ENCODE measurements around the gene KNSTRN. TPM values are rescaled to one million over a fixed set of nuclear protein-coding genes. Genes with fewer than 3 reads are reported as not detected.

The KNSTRN gene
- total and polyA plus RNA-seq, 2 of the 8 experiments (the other 6 are each of a cell fraction or from before 2014, with no cell fraction given): 25.1 to 79.4 TPM

DNA sequence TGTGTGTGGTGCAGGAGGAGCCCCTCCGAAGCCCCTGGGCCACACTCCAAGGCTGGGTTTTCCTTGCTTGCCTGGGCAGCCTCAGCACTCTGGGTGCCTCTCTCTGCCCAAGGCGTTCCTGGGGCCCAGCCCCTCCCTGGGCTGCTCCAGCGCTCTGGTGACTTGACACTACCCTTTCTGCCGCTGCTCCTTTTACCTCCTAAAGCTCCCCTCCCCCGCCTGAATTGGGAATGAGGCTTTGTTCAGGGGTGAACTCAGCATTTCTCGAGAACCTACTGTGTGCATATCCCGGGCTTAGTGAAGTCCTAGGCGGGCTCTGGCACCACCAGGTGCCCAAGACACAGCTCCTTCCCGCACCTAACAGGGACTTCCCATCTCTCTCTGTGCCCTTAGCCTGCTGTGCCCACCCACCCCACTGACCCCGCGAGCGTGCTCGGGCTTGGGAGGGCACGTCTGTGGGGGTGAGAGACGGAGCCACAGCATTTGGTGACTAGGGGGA, 57.0 kb downstream of the KNSTRN start (continued):
- TF ChIP-seq PHF8 (conservative IDR thresholded peaks at IDR 0.05; ENCODE audit: low read depth, low read length) (0 out of 2 replicates have a peak, but pooled peaks have one; percentile 17), ZNF274 (IDR thresholded peaks at IDR 0.05; ENCODE audit: borderline replicate concordance, extremely low read depth, low read length) (no peak), GABPA (IDR thresholded peaks at IDR 0.05; ENCODE audit: borderline replicate concordance, insufficient read depth, low read length) (0 out of 2 replicates have a peak, but pooled peaks have one; percentile 26), RNF2 (IDR thresholded peaks at IDR 0.05; ENCODE audit: borderline replicate concordance, low read depth, low read length, missing control alignments, poor library complexity, severe bottlenecking) (no peak), RXRA (IDR thresholded peaks at IDR 0.05; ENCODE audit: insufficient read depth, low read depth, low read length) (no peak), CEBPB (IDR thresholded peaks at IDR 0.05; ENCODE audit: low read depth, low read length) (no peak), CREB1 (IDR thresholded peaks at IDR 0.05) (no peak), EZH2 (IDR thresholded peaks at IDR 0.05; ENCODE audit: low read depth, low read length, severe bottlenecking) (no peak)
- TF ChIP-seq, protein P1, sequence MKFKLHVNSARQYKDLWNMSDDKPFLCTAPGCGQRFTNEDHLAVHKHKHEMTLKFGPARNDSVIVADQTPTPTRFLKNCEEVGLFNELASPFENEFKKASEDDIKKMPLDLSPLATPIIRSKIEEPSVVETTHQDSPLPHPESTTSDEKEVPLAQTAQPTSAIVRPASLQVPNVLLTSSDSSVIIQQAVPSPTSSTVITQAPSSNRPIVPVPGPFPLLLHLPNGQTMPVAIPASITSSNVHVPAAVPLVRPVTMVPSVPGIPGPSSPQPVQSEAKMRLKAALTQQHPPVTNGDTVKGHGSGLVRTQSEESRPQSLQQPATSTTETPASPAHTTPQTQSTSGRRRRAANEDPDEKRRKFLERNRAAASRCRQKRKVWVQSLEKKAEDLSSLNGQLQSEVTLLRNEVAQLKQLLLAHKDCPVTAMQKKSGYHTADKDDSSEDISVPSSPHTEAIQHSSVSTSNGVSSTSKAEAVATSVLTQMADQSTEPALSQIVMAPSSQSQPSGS (IDR thresholded peaks at IDR 0.05; ENCODE audit: low read length): no peak

All from H1 (cell line).